ENCODE results near the gene FBXO48.

GRCh38 chr2:68436270-68436669, 30.8 kb downstream of the FBXO48 start:
- TF ChIP-seq POLR2A (IDR thresholded peaks at IDR 0.05) (no peak), CTCF (IDR thresholded peaks at IDR 0.05) (no peak)
